Spleen (tissue), 11 donors: Measurements from ENCODE around the gene CT45A9. TPM values are rescaled to one million over a fixed set of nuclear protein-coding genes. Genes with fewer than 3 reads are reported as not detected.
"Not testable (repeated sequence)": the region's sequence is repeated elsewhere in the genome, so short reads cannot be mapped to it uniquely, and the experiment has no call there.

Experiments
- DNase-seq: peaks from one replicate; pipeline ENCODE4 v3.0.0-alpha.2; 2020
- H3K27ac ChIP-seq, 8 donors: fragments of 200-600 bp; sonication (generic) in 7 of 8; 1 replicate in 4 of 8; 2 replicates in 4 of 8; pipeline versions ENCODE4 v1.5.0 to v1.8.0; 2016 to 2021; ENCODE audit warnings: inconsistent platforms in 4 of 8, mild to moderate bottlenecking in 4 of 8, moderate library complexity in 1 of 8
- H3K27me3 ChIP-seq, 7 donors: fragments of 200-600 bp; sonication (generic) in 6 of 7; replicated peaks in 1 of 7; 1 replicate in 4 of 7; 2 replicates in 3 of 7; pipeline versions ENCODE4 v1.5.0 to v1.8.0; 2016 to 2021; ENCODE audit warnings: inconsistent platforms in 3 of 7, mild to moderate bottlenecking in 1 of 7
- H3K36me3 ChIP-seq, 6 donors: fragments of 200-600 bp; sonication (generic) in 5 of 6; 1 replicate in 4 of 6; 2 replicates in 2 of 6; pipeline versions ENCODE4 v1.5.0 to v1.8.0; 2016 to 2021; ENCODE audit warnings: inconsistent platforms in 2 of 6
- H3K4me1 ChIP-seq, 6 donors: fragments of 200-600 bp; sonication (generic) in 5 of 6; 1 replicate in 3 of 6; 2 replicates in 3 of 6; pipeline versions ENCODE4 v1.5.0 to v1.8.0; 2016 to 2021; ENCODE audit warnings: inconsistent platforms in 3 of 6
- H3K4me3 ChIP-seq, 8 donors: fragments of 200-600 bp; sonication (generic) in 7 of 8; 1 replicate in 4 of 8; 2 replicates in 4 of 8; pipeline versions ENCODE4 v1.5.0 to v1.8.0; 2016 to 2021; ENCODE audit warnings: inconsistent platforms in 4 of 8, mild to moderate bottlenecking in 4 of 8, moderate library complexity in 2 of 8
- H3K9me3 ChIP-seq, 8 donors: fragments of 200-600 bp; sonication (generic) in 7 of 8; 1 replicate in 4 of 8; 2 replicates in 4 of 8; pipeline versions ENCODE4 v1.5.0 to v1.8.0; 2016 to 2021; ENCODE audit warnings: inconsistent platforms in 4 of 8
- CTCF ChIP-seq, 11 experiments: fragments of 200-600 bp in 7 of 11; fragments of 450-650 bp in 4 of 11; sonication (generic) in 4 of 11; IDR thresholded peaks in 8 of 11; conservative IDR thresholded peaks in 3 of 11; 1 replicate in 7 of 11; 2 replicates in 4 of 11; pipeline versions ENCODE4 v1.4.0 to v1.8.0; 2016 to 2021; ENCODE audit warnings: antibody characterized with exemption in 11 of 11, inconsistent platforms in 4 of 11, mild to moderate bottlenecking in 1 of 11
- POLR2A ChIP-seq, 3 donors: fragments of 450-650 bp; IDR thresholded peaks; one replicate each; pipeline ENCODE4 v1.5.1; 2017; ENCODE audit warnings: antibody characterized with exemption in 3 of 3, mild to moderate bottlenecking in 1 of 3
- POLR2AphosphoS5 ChIP-seq, 3 donors: sonication (generic); formaldehyde crosslinking; IDR thresholded peaks; one replicate each; pipeline ENCODE4 v1.5.1; 2017; ENCODE audit warnings: antibody characterized with exemption in 3 of 3
- WGBS, 5 donors: extraction: QIAGEN DNeasy Blood & Tissue Kit in 3 of 5; methylation state at CpG; one replicate each; pipeline versions ENCODE4 v1.1.5 to v1.1.7; 2013 to 2018; 5-methylcytosine and 5-hydroxymethylcytosine counted together
- intact Hi-C: fragments of 100-400 bp; cut with DNase I; formaldehyde crosslinking; loops from one replicate; pipeline ENCODE4 v1.15.0; 2023; ENCODE audit warnings: low total_unique reads
- polyA plus RNA-seq, 3 donors: library from polyadenylated mRNA; stranded (reverse); fragments of 200-250 nt; gene quantifications; one replicate each; pipeline ENCODE4 v1.2.1, GENCODE V29; 2013
- total RNA-seq, 7 donors: library from RNA; depleted of rRNA in 3 of 7; stranded (reverse); fragments of >200 nt in 3 of 7; fragmentation: NEBNext Ultra II Directional in 4 of 7; extraction: Animal tissue kit (Norgen Biotek cat#: 25700) in 4 of 7; gene quantifications; one replicate each; pipeline versions ENCODE4 v1.1.0 to v1.2.1, GENCODE V29; 2016 to 2021
- donor health status: healthy with polysubstance abuse.
- donor health status: DM: no; HTN: no; CAD: no; lungs with moderate emphysema.
- donor health status: DM: no; HTN: no; CAD: no.
- donor health status: Bipolar disorder and iron deficiency.
- donor health status: healthy.
- donor health status: DM: no; HTN: no; CAD: no.
- donor health status: DM: yes; HTN: yes; CAD: no.

CT45A9 gene
- total and polyA plus RNA-seq, 10 donors: not detected

DNA sequence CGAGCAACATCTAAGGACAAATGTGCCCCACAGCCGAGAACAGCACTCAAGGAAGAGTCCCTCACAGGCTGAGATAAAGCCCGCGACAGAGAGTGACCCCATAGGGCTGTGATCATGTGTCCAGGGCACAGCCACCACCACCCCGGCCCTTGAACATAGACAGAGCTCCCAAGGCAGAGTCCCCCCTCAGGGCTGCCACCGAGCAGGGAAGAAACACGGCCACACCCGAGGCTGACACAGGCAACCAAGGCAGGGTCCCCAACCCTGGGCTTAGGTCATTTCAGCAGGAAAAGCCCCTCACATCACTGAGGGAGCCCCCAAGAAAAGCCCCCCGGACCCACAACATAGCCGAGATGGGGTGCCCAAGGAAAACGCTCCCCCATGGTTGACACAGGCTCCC is 21.2 kb upstream of the CT45A9 start:
- Histone ChIP-seq H3K27ac (no peak overlapping the region), H3K4me1 (no peaks in the 10 kb centered on the region), H3K4me3 (no peak overlapping the region), H3K9me3 (no peaks in the 10 kb centered on the region), H3K36me3 (no peaks in the 10 kb centered on the region), H3K27me3 (no peaks in the 10 kb centered on the region)
- intact Hi-C loops: no loop called here
- TF ChIP-seq CTCF (IDR thresholded peaks at IDR 0.05 in 8 of 11, conservative IDR thresholded peaks at IDR 0.05 in 3 of 11) (no peak), POLR2A (IDR thresholded peaks at IDR 0.05) (no peak), POLR2AphosphoS5 (IDR thresholded peaks at IDR 0.05) (no peak)
- WGBS, 5 donors: 80 to 98% (median 92%) methylated on average over 5 to 11 of the region's 11 CpGs
- DNase-seq: peak; percentile 60

GRCh38 chrX:135890087-135890585 is 18.5 kb upstream of the CT45A9 start:
- no peak overlapping the region for H3K27ac ChIP-seq
- no peak overlapping the region for H3K4me3 ChIP-seq
- WGBS, 5 donors: 66 to 83% (median 81%) methylated on average over 5 to 14 of the region's 14 CpGs
- no peaks in the 10 kb centered on the region for H3K9me3 ChIP-seq
- intact Hi-C loops: no loop called here
- peak; percentile 47 for DNase-seq
- no peaks in the 10 kb centered on the region for H3K27me3 ChIP-seq
- no peaks in the 10 kb centered on the region for H3K36me3 ChIP-seq
- TF ChIP-seq POLR2A (IDR thresholded peaks at IDR 0.05) (no peak), POLR2AphosphoS5 (IDR thresholded peaks at IDR 0.05) (no peak), CTCF (IDR thresholded peaks at IDR 0.05 in 8 of 11, conservative IDR thresholded peaks at IDR 0.05 in 3 of 11) (no peak)
- no peaks in the 10 kb centered on the region for H3K4me1 ChIP-seq

DNA sequence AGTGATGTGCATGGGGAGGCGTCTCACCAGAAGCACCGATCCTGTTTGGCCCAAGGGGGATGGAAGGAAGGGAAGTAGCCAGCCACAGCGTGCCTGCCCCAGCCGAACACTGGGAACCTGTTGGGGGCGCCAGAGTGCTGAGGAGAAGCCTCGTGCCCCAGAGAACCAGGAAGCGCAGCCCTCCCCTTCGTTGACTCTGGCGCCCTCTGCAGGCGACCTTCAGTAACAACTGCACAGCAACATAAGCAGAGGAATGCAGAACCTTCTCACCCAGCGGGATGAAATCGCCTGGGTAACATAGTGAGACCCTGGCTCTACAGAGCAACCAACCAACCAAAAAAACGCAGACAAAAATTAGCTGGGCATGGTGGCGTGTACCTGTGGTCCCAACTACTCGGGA is 17.4 kb upstream of the CT45A9 start:
- H3K9me3 ChIP-seq, H3K36me3 ChIP-seq, DNase-seq, intact Hi-C loops, H3K27ac ChIP-seq, H3K27me3 ChIP-seq, H3K4me3 ChIP-seq, H3K4me1 ChIP-seq: not testable (repeated sequence)
- 71 to 89% (median 74%) methylated on average over 3 to 14 of the region's 15 CpGs for WGBS, 5 donors

DNA sequence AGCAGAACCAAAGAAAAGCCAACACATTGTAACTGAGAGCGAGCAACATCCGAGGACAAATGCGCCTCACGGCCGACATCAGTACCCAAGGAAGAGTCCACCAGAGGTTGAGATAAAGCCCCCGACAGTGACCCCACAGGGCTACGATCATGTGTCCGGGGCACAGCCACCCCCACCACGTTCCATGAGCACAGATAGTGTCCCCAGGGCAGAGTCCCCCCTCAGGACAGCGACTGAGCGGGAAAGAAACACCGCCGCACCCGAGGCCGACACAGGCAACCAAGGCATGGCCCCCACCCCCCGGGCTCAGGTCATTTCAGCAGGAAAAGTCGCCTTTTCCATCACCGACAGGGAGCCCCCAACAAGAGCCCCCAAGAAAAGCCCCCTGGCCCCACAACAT is 16.6 kb upstream of the CT45A9 start:
- H3K4me1 ChIP-seq, H3K27me3 ChIP-seq, H3K9me3 ChIP-seq, H3K36me3 ChIP-seq, H3K4me3 ChIP-seq, H3K27ac ChIP-seq, intact Hi-C loops: not testable (repeated sequence)
- DNase-seq: peak; percentile 65
- 85 to 95% (median 91%) methylated on average over 8 to 11 of the region's 18 CpGs for WGBS, 5 donors

GRCh38 chrX:135882741-135883140 is 11.1 kb upstream of the CT45A9 start:
- H3K36me3 ChIP-seq, H3K27ac ChIP-seq, H3K4me3 ChIP-seq, DNase-seq, H3K4me1 ChIP-seq, H3K27me3 ChIP-seq, intact Hi-C loops, H3K9me3 ChIP-seq: not testable (repeated sequence)
- WGBS, 5 donors: 20 to 46% (median 29%) methylated on average over 4 of the region's 5 CpGs

GRCh38 chrX:135854438-135854837 is 17.2 kb downstream of the CT45A9 start, which contains the start of gene CT45A8:
TSS of gene CT45A8 (minus strand) at chrX:135854538. CDS start at chrX:135850783, 3,755 bp downstream.
- H3K4me3 ChIP-seq, intact Hi-C loops, H3K27me3 ChIP-seq, DNase-seq, H3K27ac ChIP-seq, H3K36me3 ChIP-seq, H3K4me1 ChIP-seq, H3K9me3 ChIP-seq: not testable (repeated sequence)
- WGBS, 5 donors: no CpG with 5 or more reads among the region's 17 CpGs

DNA sequence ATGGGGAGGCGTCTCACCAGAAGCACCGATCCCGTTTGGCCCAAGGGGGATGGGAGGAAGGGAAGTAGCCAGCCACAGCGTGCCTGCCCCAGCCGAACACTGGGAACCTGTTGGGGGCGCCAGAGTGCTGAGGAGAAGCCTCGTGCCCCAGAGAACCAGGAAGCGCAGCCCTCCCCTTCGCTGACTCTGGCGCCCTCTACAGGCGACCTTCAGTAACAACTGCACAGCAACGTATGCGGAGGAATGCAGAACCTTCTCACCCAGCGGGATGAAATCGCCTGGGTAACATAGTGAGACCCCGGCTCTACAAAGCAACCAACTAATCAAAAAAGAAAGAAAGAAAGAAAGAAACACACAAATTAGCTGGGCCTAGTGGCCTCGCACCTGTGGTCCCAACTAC is 34.4 kb downstream of the CT45A9 start, which contains the start of gene CT45A7:
TSS of gene CT45A7 (minus strand) at position 101 of the 400 bp plus-strand sequence. CDS start 3,747 bp downstream, outside the sequence.
- H3K27me3 ChIP-seq, H3K4me1 ChIP-seq, DNase-seq, H3K4me3 ChIP-seq, H3K9me3 ChIP-seq, intact Hi-C loops, H3K27ac ChIP-seq, H3K36me3 ChIP-seq: not testable (repeated sequence)
- WGBS, 5 donors: no CpG with 5 or more reads among the region's 17 CpGs

DNA sequence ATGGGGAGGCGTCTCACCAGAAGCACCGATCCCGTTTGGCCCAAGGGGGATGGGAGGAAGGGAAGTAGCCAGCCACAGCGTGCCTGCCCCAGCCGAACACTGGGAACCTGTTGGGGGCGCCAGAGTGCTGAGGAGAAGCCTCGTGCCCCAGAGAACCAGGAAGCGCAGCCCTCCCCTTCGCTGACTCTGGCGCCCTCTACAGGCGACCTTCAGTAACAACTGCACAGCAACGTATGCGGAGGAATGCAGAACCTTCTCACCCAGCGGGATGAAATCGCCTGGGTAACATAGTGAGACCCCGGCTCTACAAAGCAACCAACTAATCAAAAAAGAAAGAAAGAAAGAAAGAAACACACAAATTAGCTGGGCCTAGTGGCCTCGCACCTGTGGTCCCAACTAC is 51.7 kb downstream of the CT45A9 start, which contains the start of gene CT45A2:
TSS of gene CT45A2 (minus strand) at position 101 of the 400 bp plus-strand sequence. CDS start 3,747 bp downstream, outside the sequence.
- no CpG with 5 or more reads among the region's 17 CpGs for WGBS, 5 donors
- H3K9me3 ChIP-seq, intact Hi-C loops, H3K4me3 ChIP-seq, H3K36me3 ChIP-seq, DNase-seq, H3K4me1 ChIP-seq, H3K27ac ChIP-seq, H3K27me3 ChIP-seq: not testable (repeated sequence)
